CD4-positive, alpha-beta T cell (primary cell): ENCODE data around the gene CTXN1. TPM values are rescaled to one million over a fixed set of nuclear protein-coding genes. Genes with fewer than 3 reads are reported as not detected.
"Not testable (repeated sequence)": the region's sequence is repeated elsewhere in the genome, so short reads cannot be mapped to it uniquely, and the experiment has no call there.

ENCODE experiments used
- ATAC-seq: fragments of 200-7000 bp; cut with Tn5 transposase; one replicate; pipeline ENCODE4 v1.10.0; 2022; ENCODE audit warnings: mild to moderate bottlenecking; ENCODE audit not compliant: poor library complexity
- CTCF ChIA-PET: fragments of 350-600 bp; sonication (Branson Sonifier 250); formaldehyde crosslinking; loops from one replicate; lab custom pipeline; 2021; ENCODE audit warnings: antibody characterized with exemption, inconsistent platforms; lab: Charles Lee
- POLR2A ChIA-PET: fragments of 350-600 bp; sonication (Branson Sonifier 250); formaldehyde crosslinking; loops from one replicate; lab custom pipeline; 2021; ENCODE audit warnings: antibody characterized with exemption, inconsistent platforms; lab: Charles Lee
- DNase-seq, 14 experiments: peaks; one replicate each; pipeline ENCODE4 v3.0.0-alpha.2; 2013 to 2020; ENCODE audit warnings: mixed read lengths in 2 of 14
- H3K27ac ChIP-seq, 2 donors: one replicate each; pipeline versions ENCODE4 v1.5.1 to v1.7.0; 2013; ENCODE audit warnings: low read length in 2 of 2, low read depth in 1 of 2, mild to moderate bottlenecking in 1 of 2
- H3K27me3 ChIP-seq, 2 experiments: 1 replicate in 1 of 2; 2 replicates in 1 of 2; pipeline versions ENCODE4 v1.6.1 to v1.7.0; 2013; ENCODE audit warnings: low read length in 2 of 2, control low read depth in 1 of 2, mild to moderate bottlenecking in 1 of 2, moderate library complexity in 1 of 2; ENCODE audit not compliant: insufficient read depth in 2 of 2, control insufficient read depth in 1 of 2
- H3K36me3 ChIP-seq: one replicate; pipeline ENCODE4 v1.6.1; 2013; ENCODE audit warnings: low read length, control low read depth; ENCODE audit not compliant: insufficient read depth
- H3K4me1 ChIP-seq: one replicate; pipeline ENCODE4 v1.6.1; 2013; ENCODE audit warnings: low read length, control low read depth; ENCODE audit not compliant: insufficient read depth
- H3K4me3 ChIP-seq: one replicate; pipeline ENCODE4 v1.5.1; 2013; ENCODE audit warnings: mild to moderate bottlenecking, low read length, moderate library complexity
- H3K9me3 ChIP-seq, 2 experiments: 1 replicate in 1 of 2; 2 replicates in 1 of 2; pipeline versions ENCODE4 v1.6.1 to v1.7.0; 2013; ENCODE audit warnings: low read length in 2 of 2, mild to moderate bottlenecking in 2 of 2, control low read depth in 1 of 2, moderate library complexity in 1 of 2; ENCODE audit not compliant: control insufficient read depth in 1 of 2, insufficient read depth in 1 of 2
- H3K27ac Mint-ChIP-seq: one replicate; pipeline ENCODE4 v1.8.0; 2020; ENCODE audit warnings: mixed read lengths
- H3K27me3 Mint-ChIP-seq: one replicate; pipeline ENCODE4 v1.8.0; 2021; ENCODE audit warnings: mixed read lengths
- H3K36me3 Mint-ChIP-seq: one replicate; pipeline ENCODE4 v1.8.0; 2021; ENCODE audit warnings: low read depth, mixed read lengths
- H3K4me1 Mint-ChIP-seq: one replicate; pipeline ENCODE4 v1.8.0; 2021; ENCODE audit warnings: low read depth, mixed read lengths
- H3K4me3 Mint-ChIP-seq: one replicate; pipeline ENCODE4 v1.8.0; 2020; ENCODE audit warnings: mild to moderate bottlenecking, mixed read lengths
- H3K9me3 Mint-ChIP-seq: one replicate; pipeline ENCODE4 v1.8.0; 2020; ENCODE audit warnings: mixed read lengths
- CTCF ChIP-seq: fragments of 200-600 bp; IDR thresholded peaks from one replicate; pipeline ENCODE4 v1.8.0; 2022; ENCODE audit warnings: antibody characterized with exemption, mild to moderate bottlenecking
- intact Hi-C, 2 experiments: fragments of 100-400 bp; cut with DNase I in 1 of 2; cut with micrococcal nuclease in 1 of 2; formaldehyde crosslinking; loops; one replicate each; pipeline versions ENCODE4 v1.15.1 to v1.9.0; 2023 to 2025; cut with DNase I, micrococcal nuclease
- total RNA-seq, 174 experiments: library from RNA in 2 of 174; stranded (reverse) in 2 of 174; gene quantifications; one replicate each; pipeline ENCODE4 v1.2.3 and lab custom pipeline; 2021 to 2026

The CTXN1 gene
- total RNA-seq, 2 experiments from 2014 or later, result not detected

- Mint-ChIP-seq H3K9me3 (no peaks in the 10 kb centered on the region), H3K4me3 (peak overlapping the region; percentile 94), H3K27me3 (peaks cover 39% of the 10 kb centered on the region), H3K27ac (peak overlapping the region; percentile 79), H3K36me3 (peaks cover 21% of the 10 kb centered on the region), H3K4me1 (peaks cover 34% of the 10 kb centered on the region)
- H3K27ac ChIP-seq, result no peak overlapping the region
- ATAC-seq (no peak), DNase-seq (peak in 2 of 14 experiments; percentile 23 to 55)
- H3K9me3 ChIP-seq, result peaks cover 0 to 9% of the 10 kb centered on the region in 2 experiments
- H3K36me3 ChIP-seq, result peaks cover 18% of the 10 kb centered on the region
- TF ChIP-seq CTCF, result no peak
- H3K4me1 ChIP-seq, result peaks cover 64% of the 10 kb centered on the region
- ChIA-PET POLR2A (interaction anchor here (1.2 to 7.7 kb wide), 9 partner anchors 15 to 395 kb away, joined by 3 to 116 read pairs (median 11); partner anchors contain the start of genes ELAVL1, MAP2K7, PET100 and PRR36), CTCF (interaction anchor here (1.2 to 5.6 kb wide), 5 partner anchors 16 to 238 kb away, joined by 3 to 43 read pairs (median 22); partner anchors contain the start of genes MAP2K7, TIMM44 and TRAPPC5)
- peaks cover 34 to 35% of the 10 kb centered on the region in 2 experiments for H3K27me3 ChIP-seq
- no peak overlapping the region for H3K4me3 ChIP-seq
- intact Hi-C loops, result no loop called here
Measured at GRCh38 chr19:7918615-7919421, 7.1 kb downstream of the CTXN1 start.

- H3K9me3 ChIP-seq, H3K4me3 ChIP-seq, H3K9me3 Mint-ChIP-seq, H3K27ac ChIP-seq, DNase-seq, intact Hi-C loops, H3K27ac Mint-ChIP-seq, ATAC-seq: not testable (repeated sequence)
- ChIA-PET POLR2A (interaction anchor here (1.2 to 7.7 kb wide), 5 partner anchors 14 to 238 kb away, joined by 3 to 116 read pairs (median 11); partner anchors contain the start of genes ELAVL1, MAP2K7, TIMM44 and TRAPPC5), CTCF (interaction anchor here (1.0 to 5.6 kb wide), 6 partner anchors 9 to 84 kb away, joined by 4 to 43 read pairs (median 8); partner anchors contain the start of genes MAP2K7 and TIMM44)
- H3K36me3 Mint-ChIP-seq, result peaks cover 21% of the 10 kb centered on the region
- peaks cover 64% of the 10 kb centered on the region for H3K4me1 ChIP-seq
- peak overlapping the region; percentile 71 for H3K4me3 Mint-ChIP-seq
- H3K4me1 Mint-ChIP-seq, result peaks cover 34% of the 10 kb centered on the region
- TF ChIP-seq CTCF, result peak; percentile 33
- H3K27me3 ChIP-seq, result peaks cover 34 to 35% of the 10 kb centered on the region in 2 experiments
- H3K27me3 Mint-ChIP-seq, result peaks cover 39% of the 10 kb centered on the region
- peaks cover 18% of the 10 kb centered on the region for H3K36me3 ChIP-seq
Measured at GRCh38 chr19:7918062-7918614, 7.8 kb downstream of the CTXN1 start.
